ENCODE measurements around the gene LATS1. TPM values are rescaled to one million over a fixed set of nuclear protein-coding genes. Genes with fewer than 3 reads are reported as not detected.
A peak's percentile ranks its signal among the peaks of the same experiment; 100 is the strongest.
"Not testable (repeated sequence)": the region's sequence is repeated elsewhere in the genome, so short reads cannot be mapped to it uniquely, and the experiment has no call there.

Gene LATS1
- total RNA-seq, 1 donor from 2014 or later = 11.9 TPM

DNA sequence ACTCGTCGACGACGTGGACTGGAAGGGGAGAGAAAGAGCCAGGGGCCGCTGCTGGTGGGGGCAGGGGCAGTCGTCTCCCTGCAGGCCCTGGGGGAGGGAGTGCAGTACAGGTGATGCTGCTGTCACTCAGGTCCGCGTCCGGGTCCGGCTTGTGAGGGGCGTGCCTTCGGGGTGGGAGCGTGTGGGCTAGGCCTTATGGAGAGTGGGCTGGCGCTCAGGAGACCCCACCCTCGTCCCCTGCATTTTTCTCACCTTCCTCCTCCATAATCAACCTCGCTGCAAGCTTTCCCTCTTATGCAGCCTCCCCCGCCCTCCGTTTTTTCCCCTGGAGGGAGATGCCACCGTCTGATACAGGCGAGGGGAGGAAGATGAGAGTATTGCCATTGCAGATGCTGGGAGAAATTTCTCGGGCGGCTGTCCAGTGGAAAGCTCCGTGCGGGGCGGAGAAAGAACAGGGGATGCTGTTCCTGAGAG is 32.3 kb upstream of the LATS1 start:
- TF ChIP-seq, protein P1, sequence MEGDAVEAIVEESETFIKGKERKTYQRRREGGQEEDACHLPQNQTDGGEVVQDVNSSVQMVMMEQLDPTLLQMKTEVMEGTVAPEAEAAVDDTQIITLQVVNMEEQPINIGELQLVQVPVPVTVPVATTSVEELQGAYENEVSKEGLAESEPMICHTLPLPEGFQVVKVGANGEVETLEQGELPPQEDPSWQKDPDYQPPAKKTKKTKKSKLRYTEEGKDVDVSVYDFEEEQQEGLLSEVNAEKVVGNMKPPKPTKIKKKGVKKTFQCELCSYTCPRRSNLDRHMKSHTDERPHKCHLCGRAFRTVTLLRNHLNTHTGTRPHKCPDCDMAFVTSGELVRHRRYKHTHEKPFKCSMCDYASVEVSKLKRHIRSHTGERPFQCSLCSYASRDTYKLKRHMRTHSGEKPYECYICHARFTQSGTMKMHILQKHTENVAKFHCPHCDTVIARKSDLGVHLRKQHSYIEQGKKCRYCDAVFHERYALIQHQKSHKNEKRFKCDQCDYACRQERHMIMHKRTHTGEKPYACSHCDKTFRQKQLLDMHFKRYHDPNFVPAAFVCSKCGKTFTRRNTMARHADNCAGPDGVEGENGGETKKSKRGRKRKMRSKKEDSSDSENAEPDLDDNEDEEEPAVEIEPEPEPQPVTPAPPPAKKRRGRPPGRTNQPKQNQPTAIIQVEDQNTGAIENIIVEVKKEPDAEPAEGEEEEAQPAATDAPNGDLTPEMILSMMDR (IDR thresholded peaks at IDR 0.05) = no peak
- H3K9me3 ChIP-seq = no peaks in the 10 kb centered on the region
- H3K4me1 ChIP-seq = peaks cover 0 to 18% of the 10 kb centered on the region in 2 donors
- peak in 1 of 2 donors; percentile 72 for DNase-seq (ENCODE audit: low spot score in 2 of 2)
- peak overlapping the region; percentile 85 to 96 for H3K4me3 ChIP-seq
- H3K27ac ChIP-seq = peak overlapping the region; percentile 86 to 90
- H3K27me3 ChIP-seq = no peaks in the 10 kb centered on the region
- no peaks in the 10 kb centered on the region for H3K36me3 ChIP-seq
- intact Hi-C loops (cut with DNase I) = loop anchor here (2.0 kb wide), 1 partner anchor 113 kb away; no protein-coding TSS in a partner anchor

DNA sequence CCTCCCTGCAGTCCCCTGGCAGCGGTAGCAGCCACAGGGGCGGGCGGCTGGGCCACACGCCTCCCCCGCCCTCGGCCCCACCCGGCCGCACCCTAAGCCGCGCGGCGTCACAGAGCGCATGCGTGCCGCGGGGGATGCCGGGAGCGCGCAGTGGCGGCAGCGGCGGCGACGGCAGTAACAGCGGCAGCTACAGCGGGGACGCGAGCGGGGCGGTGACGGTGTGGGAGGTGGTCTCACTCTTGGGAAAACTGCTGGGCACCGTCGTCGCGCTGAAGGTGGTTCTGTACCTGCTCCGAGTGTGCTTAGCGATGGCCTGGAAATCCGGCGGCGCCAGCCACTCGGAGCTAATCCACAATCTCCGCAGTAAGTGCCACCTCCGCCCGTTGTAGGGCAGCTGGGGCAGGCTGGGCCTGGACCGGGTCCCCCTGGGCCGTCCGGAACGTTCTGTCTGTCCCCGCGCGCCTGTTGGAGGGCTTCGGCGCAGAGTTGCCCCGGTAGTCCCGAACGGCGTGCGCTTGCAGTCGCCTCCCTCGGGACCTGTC is 31.8 kb upstream of the LATS1 start, which contains the start of gene PCMT1:
Gene PCMT1, plus strand, starts transcription at position 148 of the 542 bp plus-strand sequence. Its CDS starts 161 bp downstream, at position 309.
- H3K4me3 ChIP-seq = peak within 1 kb of the TSS; percentile 85 to 96
- intact Hi-C loops (cut with DNase I) = loop anchor here (2.0 to 10.0 kb wide), 2 partner anchors 113 to 175 kb away; partner anchors contain the start of gene RAET1G
- no peaks in the 10 kb centered on the region for H3K9me3 ChIP-seq
- peaks cover 0 to 18% of the 10 kb centered on the region in 2 donors for H3K4me1 ChIP-seq
- peak; percentile 71 to 94 for DNase-seq (ENCODE audit: low spot score in 2 of 2)
- peak within 1 kb of the TSS; percentile 86 to 90 for H3K27ac ChIP-seq
- no peaks in the 10 kb centered on the region for H3K36me3 ChIP-seq
- TF ChIP-seq, protein P1 (IDR thresholded peaks at IDR 0.05) = no peak
- no peaks in the 10 kb centered on the region for H3K27me3 ChIP-seq

DNA sequence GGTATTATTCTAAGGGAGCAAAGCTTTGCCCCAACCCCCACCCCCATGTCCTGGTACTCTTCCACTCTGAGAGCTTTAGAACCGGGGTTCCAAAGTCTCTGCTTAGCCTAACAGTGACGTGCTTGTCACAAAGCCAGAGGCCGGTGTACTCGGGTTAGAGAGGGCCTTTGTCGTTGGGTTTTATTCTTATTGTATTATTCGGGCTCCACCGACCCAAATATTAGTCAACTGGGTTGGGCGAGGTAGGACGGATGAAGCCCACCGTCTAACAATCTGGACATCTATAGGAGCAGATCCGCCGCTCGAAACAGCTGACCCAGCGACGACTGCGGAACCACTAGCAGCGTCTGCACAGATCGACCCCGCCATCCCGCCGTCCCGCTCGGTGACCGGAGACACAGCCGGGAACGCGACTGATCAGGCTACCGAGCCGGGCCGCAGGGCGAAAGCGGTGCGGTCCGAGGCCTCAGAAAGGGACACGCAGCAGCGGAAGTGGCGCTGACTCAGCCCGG is 31.2 kb upstream of the LATS1 start:
- not testable (repeated sequence) for H3K27me3 ChIP-seq; H3K36me3 ChIP-seq; DNase-seq (ENCODE audit: low spot score in 2 of 2); H3K9me3 ChIP-seq
- Histone ChIP-seq H3K4me1 (peaks cover 0 to 18% of the 10 kb centered on the region in 2 donors), H3K27ac (peak overlapping the region; percentile 86 to 90), H3K4me3 (peak overlapping the region; percentile 85 to 96)
- intact Hi-C loops (cut with DNase I) = loop anchor here (10.0 kb wide), 1 partner anchor 176 kb away; the partner anchor contains the start of gene RAET1G

DNA sequence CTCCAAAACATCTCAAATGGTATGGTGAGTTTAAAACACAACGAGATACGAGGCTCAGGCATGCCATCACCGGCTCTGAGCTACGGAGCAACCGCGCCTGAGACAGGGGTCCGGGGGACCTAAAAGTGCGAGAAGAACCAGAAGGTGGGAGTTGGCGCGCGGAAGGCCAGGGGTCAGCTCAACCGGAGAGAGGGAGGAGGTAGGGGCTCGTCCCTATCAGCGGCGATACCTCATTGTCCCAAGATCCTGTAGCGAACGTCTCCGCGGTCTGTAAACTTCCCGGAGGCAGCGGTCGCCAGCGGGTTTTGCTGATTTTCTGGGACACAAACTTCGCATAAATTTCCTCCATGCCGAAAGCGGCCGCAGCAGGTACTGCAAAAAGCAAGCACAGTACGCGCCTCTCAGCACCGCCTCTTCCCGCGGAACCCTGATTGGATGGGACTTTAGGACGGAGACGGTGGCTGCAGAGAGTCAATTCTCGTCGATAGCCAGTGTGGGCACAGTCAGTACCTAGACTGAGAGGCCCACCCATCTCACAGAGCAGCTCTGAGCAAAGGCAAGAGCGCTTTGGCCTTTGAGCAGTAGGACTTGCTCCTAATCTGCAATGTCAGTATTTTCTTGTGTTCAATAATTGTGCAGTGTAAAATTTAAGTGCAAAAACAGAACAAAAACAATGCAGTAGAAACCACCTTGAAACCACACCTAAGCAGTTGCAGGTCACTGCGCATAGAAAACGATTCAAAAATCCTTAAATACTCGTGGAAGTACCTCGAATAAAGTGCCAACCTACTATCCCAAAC is 28.4 kb upstream of the LATS1 start, which contains the start of gene NUP43:
Gene NUP43, minus strand, starts transcription at position 383 of the 800 bp plus-strand sequence. Its CDS starts 34 bp downstream, at position 349.
- TF ChIP-seq, protein P1 (IDR thresholded peaks at IDR 0.05) = peak; percentile 48 to 57 (median 49)
- intact Hi-C loops (cut with DNase I) = loop anchor here (1.0 to 10.0 kb wide), 2 partner anchors 28 to 178 kb away; partner anchors contain the start of genes LATS1 and RAET1G
- H3K27ac ChIP-seq = peak within 1 kb of the TSS; percentile 69 to 74
- H3K27me3 ChIP-seq = no peaks in the 10 kb centered on the region
- DNase-seq (ENCODE audit: low spot score in 2 of 2) = peak; percentile 64 to 96
- H3K4me1 ChIP-seq = peaks cover 0 to 15% of the 10 kb centered on the region in 2 donors
- H3K9me3 ChIP-seq = no peaks in the 10 kb centered on the region
- H3K36me3 ChIP-seq = peaks cover 13 to 14% of the 10 kb centered on the region in 2 donors
- H3K4me3 ChIP-seq = peak within 1 kb of the TSS; percentile 70 to 73

DNA sequence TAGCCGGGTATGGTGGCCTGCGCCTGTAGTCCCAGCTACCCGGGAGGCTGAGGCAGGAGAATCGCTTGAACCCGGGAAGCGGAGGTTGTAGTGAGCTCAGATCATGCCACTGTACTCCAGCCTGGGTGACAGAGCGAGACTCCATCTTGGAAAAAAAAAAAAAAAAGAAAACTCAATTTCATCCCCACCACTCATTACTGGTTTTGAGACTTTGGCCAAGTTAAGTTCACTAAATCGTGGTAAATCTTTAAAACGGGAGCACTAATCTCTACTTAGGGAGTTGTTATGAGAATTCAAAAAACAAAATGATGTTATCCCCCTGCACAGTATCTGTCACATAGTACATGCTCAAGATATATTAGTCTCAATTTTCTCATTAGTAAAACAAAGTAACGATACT is 27.4 kb upstream of the LATS1 start:
- peak overlapping the region; percentile 70 to 73 for H3K4me3 ChIP-seq
- not testable (repeated sequence) for H3K27me3 ChIP-seq; DNase-seq (ENCODE audit: low spot score in 2 of 2); H3K4me1 ChIP-seq; H3K9me3 ChIP-seq; H3K27ac ChIP-seq
- intact Hi-C loops (cut with DNase I) = loop anchor here (10.0 kb wide), 1 partner anchor 180 kb away; the partner anchor contains the start of gene RAET1G
- peaks cover 23 to 24% of the 10 kb centered on the region in 2 donors for H3K36me3 ChIP-seq

DNA sequence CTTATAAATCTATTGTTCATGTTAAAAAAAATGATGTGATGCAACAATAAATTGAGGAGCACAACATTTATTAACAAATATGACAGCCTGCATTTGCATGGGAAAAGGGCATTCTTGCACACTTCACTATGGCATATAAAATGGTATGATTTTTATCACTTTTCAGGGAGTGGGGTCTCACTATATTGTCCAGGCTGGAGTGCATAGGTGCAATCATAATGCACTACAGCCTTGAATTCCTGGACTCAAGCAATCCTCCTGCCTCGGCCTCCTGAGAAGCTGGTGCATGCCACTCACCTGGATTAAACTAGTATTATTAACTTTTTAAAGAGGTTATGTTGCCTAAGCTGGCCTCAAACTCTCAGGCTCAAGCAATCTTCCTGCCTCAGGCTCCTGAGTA is 17.0 kb upstream of the LATS1 start:
- intact Hi-C loops (cut with DNase I) = no loop called here
- no peaks in the 10 kb centered on the region for H3K4me1 ChIP-seq
- no peak overlapping the region for H3K4me3 ChIP-seq
- DNase-seq (ENCODE audit: low spot score in 2 of 2) = no peak
- TF ChIP-seq, protein P1 (IDR thresholded peaks at IDR 0.05) = no peak
- H3K27me3 ChIP-seq = no peaks in the 10 kb centered on the region
- H3K27ac ChIP-seq = no peak overlapping the region
- H3K36me3 ChIP-seq = peaks cover 61 to 63% of the 10 kb centered on the region in 2 donors
- H3K9me3 ChIP-seq = no peaks in the 10 kb centered on the region

Data from ascending aorta (tissue), 2 donors.